Measurements from ENCODE around the gene EFEMP1. TPM values are rescaled to one million over a fixed set of nuclear protein-coding genes. Genes with fewer than 3 reads are reported as not detected.

Gene EFEMP1
- total and polyA plus RNA-seq, 2 of the 13 experiments (the other 11 are each of a cell fraction or from before 2014, with no cell fraction given) = not detected

DNA sequence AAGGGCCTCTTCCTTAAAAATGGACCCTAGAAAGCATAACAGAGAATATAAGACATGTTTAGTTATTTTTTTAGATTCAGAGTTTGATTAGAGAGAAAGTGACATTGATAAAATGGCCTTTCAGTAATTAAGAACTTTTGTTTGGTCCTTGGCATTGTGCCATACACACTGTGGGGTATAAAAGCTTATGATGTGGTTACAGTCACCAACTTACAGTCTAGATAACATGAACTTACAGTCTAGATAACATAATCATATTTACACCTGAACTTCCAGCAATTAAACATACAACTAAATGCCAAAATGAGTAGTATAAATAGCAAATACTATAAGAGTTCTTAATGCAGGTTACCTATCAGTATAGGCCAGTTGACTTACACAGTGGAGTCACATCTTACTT is 25.6 kb upstream of the EFEMP1 start:
- DNase-seq (ENCODE audit: low spot score) (no peak), ATAC-seq (no peak), FAIRE-seq (no peak)
- H2AFZ ChIP-seq (ENCODE audit: low read length) = no peak overlapping the region
- no peaks in the 10 kb centered on the region for H3K4me1 ChIP-seq (ENCODE audit: insufficient read depth, low read length)
- H3K27ac ChIP-seq (ENCODE audit: extremely low read length, insufficient read depth, low read length) = no peak overlapping the region
- H3K79me2 ChIP-seq (ENCODE audit: insufficient read depth, low read length) = no peaks in the 10 kb centered on the region
- BruUV-seq (replicated peaks) = no TSS peak
- POLR2A ChIA-PET = no interaction called here
- peaks cover 0 to 3% of the 10 kb centered on the region in 2 experiments; a peak in 1 of 5 replicates for H3K27me3 ChIP-seq (ENCODE audit: control insufficient read depth in 1 of 2, insufficient read depth in 2 of 2, low read length in 2 of 2)
- H3K36me3 ChIP-seq (replicated peaks in 1 of 2; ENCODE audit: control insufficient read depth in 1 of 2, insufficient read depth in 2 of 2, low read length in 2 of 2) = no peaks in the 10 kb centered on the region
- no peaks in the 10 kb centered on the region for H4K20me1 ChIP-seq (ENCODE audit: insufficient read depth, low read length)
- in situ Hi-C loops (cut with HindIII; ENCODE audit: extremely low pct_ligation_motif_present, low pct_unique_long_range_greater_than_20kb) (no loop called here), intact Hi-C loops (cut with micrococcal nuclease; ENCODE audit: unreplicated experiment) (no loop called here)
- H3K4me2 ChIP-seq (ENCODE audit: low read depth, low read length) = no peak overlapping the region
- CTCF ChIA-PET (ENCODE audit: low intra/inter-chr PET ratio, low total read pairs) = no interaction called here
- H3K9me3 ChIP-seq (ENCODE audit: low read length) = no peaks in the 10 kb centered on the region
- no peak overlapping the region for H3K9ac ChIP-seq (ENCODE audit: insufficient read depth, low read depth, low read length)
- no peak overlapping the region for H3K4me3 ChIP-seq (replicated peaks in 1 of 3; ENCODE audit: insufficient read depth in 1 of 3, low read depth in 2 of 3, low read length in 3 of 3)
- no peak for TF ChIP-seq ZBTB7A (CRISPR knock-in tag; IDR thresholded peaks at IDR 0.05)
- no peak for TF ChIP-seq NBN (conservative IDR thresholded peaks at IDR 0.05)
- TF ChIP-seq, protein P1, sequence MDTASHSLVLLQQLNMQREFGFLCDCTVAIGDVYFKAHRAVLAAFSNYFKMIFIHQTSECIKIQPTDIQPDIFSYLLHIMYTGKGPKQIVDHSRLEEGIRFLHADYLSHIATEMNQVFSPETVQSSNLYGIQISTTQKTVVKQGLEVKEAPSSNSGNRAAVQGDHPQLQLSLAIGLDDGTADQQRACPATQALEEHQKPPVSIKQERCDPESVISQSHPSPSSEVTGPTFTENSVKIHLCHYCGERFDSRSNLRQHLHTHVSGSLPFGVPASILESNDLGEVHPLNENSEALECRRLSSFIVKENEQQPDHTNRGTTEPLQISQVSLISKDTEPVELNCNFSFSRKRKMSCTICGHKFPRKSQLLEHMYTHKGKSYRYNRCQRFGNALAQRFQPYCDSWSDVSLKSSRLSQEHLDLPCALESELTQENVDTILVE (CRISPR knock-in tag; IDR thresholded peaks at IDR 0.05) = no peak
- TF ChIP-seq, protein P2, sequence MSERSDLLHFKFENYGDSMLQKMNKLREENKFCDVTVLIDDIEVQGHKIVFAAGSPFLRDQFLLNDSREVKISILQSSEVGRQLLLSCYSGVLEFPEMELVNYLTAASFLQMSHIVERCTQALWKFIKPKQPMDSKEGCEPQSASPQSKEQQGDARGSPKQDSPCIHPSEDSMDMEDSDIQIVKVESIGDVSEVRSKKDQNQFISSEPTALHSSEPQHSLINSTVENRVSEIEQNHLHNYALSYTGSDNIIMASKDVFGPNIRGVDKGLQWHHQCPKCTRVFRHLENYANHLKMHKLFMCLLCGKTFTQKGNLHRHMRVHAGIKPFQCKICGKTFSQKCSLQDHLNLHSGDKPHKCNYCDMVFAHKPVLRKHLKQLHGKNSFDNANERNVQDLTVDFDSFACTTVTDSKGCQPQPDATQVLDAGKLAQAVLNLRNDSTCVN (CRISPR knock-in tag; IDR thresholded peaks at IDR 0.05; ENCODE audit: borderline replicate concordance) = no peak
- TF ChIP-seq ZNF232 (CRISPR knock-in tag; IDR thresholded peaks at IDR 0.05; ENCODE audit: borderline replicate concordance) = no peak
- TF ChIP-seq ZFP1 (CRISPR knock-in tag; IDR thresholded peaks at IDR 0.05) = no peak
- TF ChIP-seq THYN1 (CRISPR knock-in tag; IDR thresholded peaks at IDR 0.05; ENCODE audit: borderline replicate concordance, low read depth) = no peak
- no peak for TF ChIP-seq PHF5A (CRISPR knock-in tag; IDR thresholded peaks at IDR 0.05; ENCODE audit: low read depth, unreplicated experiment)
- TF ChIP-seq ZNF101 (CRISPR knock-in tag; IDR thresholded peaks at IDR 0.05; ENCODE audit: borderline replicate concordance, low read depth) = no peak
- no peak for TF ChIP-seq MED8 (CRISPR knock-in tag; IDR thresholded peaks at IDR 0.05; ENCODE audit: insufficient replicate concordance)
- no peak for TF ChIP-seq ZNF143 (CRISPR knock-in tag; IDR thresholded peaks at IDR 0.05)
- TF ChIP-seq ZNF326 (CRISPR knock-in tag; IDR thresholded peaks at IDR 0.05; ENCODE audit: borderline replicate concordance) = no peak
- no peak for TF ChIP-seq ZNF546 (CRISPR knock-in tag; conservative IDR thresholded peaks at IDR 0.05)
- TF ChIP-seq RFXANK (CRISPR knock-in tag; IDR thresholded peaks at IDR 0.05) = no peak
- TF ChIP-seq, protein P3, sequence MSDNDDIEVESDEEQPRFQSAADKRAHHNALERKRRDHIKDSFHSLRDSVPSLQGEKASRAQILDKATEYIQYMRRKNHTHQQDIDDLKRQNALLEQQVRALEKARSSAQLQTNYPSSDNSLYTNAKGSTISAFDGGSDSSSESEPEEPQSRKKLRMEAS (IDR thresholded peaks at IDR 0.05) = no peak
